ENCODE results near the gene KANK4. TPM values are rescaled to one million over a fixed set of nuclear protein-coding genes. Genes with fewer than 3 reads are reported as not detected.

Gene KANK4
- total RNA-seq, 6 donors from 2014 or later, result 0.63 to 9.8 (median 3.7) TPM

GRCh38 chr1:62356257-62356835 lies 37.1 kb upstream of the KANK4 start:
- WGBS, 2 donors, result 77 to 85% methylated on average over 1 of the region's 1 CpG
- no peaks in the 10 kb centered on the region for H3K9me3 ChIP-seq
- no peaks in the 10 kb centered on the region for H3K27me3 ChIP-seq
- H3K4me3 ChIP-seq, result no peak overlapping the region
- DNase-seq, result peak in 1 of 2 donors; percentile 53
- H3K4me1 ChIP-seq, result peaks cover 0 to 8% (median 0%) of the 10 kb centered on the region in 4 donors
- ATAC-seq (ENCODE audit: low FRiP score in 2 of 2), result peak; percentile 61 to 68
- H3K27ac ChIP-seq, result no peak overlapping the region
- TF ChIP-seq POLR2AphosphoS5 (IDR thresholded peaks at IDR 0.05) (peak in 1 of 2 donors; percentile 11), POLR2A (IDR thresholded peaks at IDR 0.05) (no peak), EP300 (IDR thresholded peaks at IDR 0.05) (no peak)
- TF ChIP-seq, protein P1, sequence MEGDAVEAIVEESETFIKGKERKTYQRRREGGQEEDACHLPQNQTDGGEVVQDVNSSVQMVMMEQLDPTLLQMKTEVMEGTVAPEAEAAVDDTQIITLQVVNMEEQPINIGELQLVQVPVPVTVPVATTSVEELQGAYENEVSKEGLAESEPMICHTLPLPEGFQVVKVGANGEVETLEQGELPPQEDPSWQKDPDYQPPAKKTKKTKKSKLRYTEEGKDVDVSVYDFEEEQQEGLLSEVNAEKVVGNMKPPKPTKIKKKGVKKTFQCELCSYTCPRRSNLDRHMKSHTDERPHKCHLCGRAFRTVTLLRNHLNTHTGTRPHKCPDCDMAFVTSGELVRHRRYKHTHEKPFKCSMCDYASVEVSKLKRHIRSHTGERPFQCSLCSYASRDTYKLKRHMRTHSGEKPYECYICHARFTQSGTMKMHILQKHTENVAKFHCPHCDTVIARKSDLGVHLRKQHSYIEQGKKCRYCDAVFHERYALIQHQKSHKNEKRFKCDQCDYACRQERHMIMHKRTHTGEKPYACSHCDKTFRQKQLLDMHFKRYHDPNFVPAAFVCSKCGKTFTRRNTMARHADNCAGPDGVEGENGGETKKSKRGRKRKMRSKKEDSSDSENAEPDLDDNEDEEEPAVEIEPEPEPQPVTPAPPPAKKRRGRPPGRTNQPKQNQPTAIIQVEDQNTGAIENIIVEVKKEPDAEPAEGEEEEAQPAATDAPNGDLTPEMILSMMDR (IDR thresholded peaks at IDR 0.05), result no peak
- H3K36me3 ChIP-seq, result no peaks in the 10 kb centered on the region

GRCh38 chr1:62355095-62355494 lies 35.9 kb upstream of the KANK4 start:
- no peaks in the 10 kb centered on the region for H3K9me3 ChIP-seq
- WGBS, 2 donors, result 87 to 92% methylated on average over 6 to 8 of the region's 8 CpGs
- TF ChIP-seq, protein P1 (IDR thresholded peaks at IDR 0.05), result no peak
- TF ChIP-seq EP300 (IDR thresholded peaks at IDR 0.05) (no peak), POLR2AphosphoS5 (IDR thresholded peaks at IDR 0.05) (no peak)
- H3K4me3 ChIP-seq, result no peak overlapping the region
- DNase-seq (peak in 1 of 2 donors; percentile 39), ATAC-seq (ENCODE audit: low FRiP score in 2 of 2) (peak in 1 of 2 donors; percentile 18)
- no peaks in the 10 kb centered on the region for H3K36me3 ChIP-seq
- H3K27ac ChIP-seq, result no peak overlapping the region
- peaks cover 0 to 8% (median 0%) of the 10 kb centered on the region in 4 donors for H3K4me1 ChIP-seq
- H3K27me3 ChIP-seq, result no peaks in the 10 kb centered on the region

- no peaks in the 10 kb centered on the region for H3K36me3 ChIP-seq
- ATAC-seq (ENCODE audit: low FRiP score in 2 of 2) (no peak), DNase-seq (no peak)
- H3K27me3 ChIP-seq, result no peaks in the 10 kb centered on the region
- TF ChIP-seq POLR2A (IDR thresholded peaks at IDR 0.05) (no peak), EP300 (IDR thresholded peaks at IDR 0.05) (no peak), POLR2AphosphoS5 (IDR thresholded peaks at IDR 0.05) (no peak)
- TF ChIP-seq, protein P1 (IDR thresholded peaks at IDR 0.05), result no peak
- peaks cover 0 to 8% (median 0%) of the 10 kb centered on the region in 4 donors for H3K4me1 ChIP-seq
- no peak overlapping the region for H3K4me3 ChIP-seq
- 56 to 70% methylated on average over 3 of the region's 3 CpGs for WGBS, 2 donors
- H3K9me3 ChIP-seq, result no peaks in the 10 kb centered on the region
- no peak overlapping the region for H3K27ac ChIP-seq
These were observed 34.6 kb upstream of the KANK4 start for GRCh38 chr1:62353853-62354252.

GRCh38 chr1:62352387-62352786 lies 33.2 kb upstream of the KANK4 start:
- DNase-seq (peak in 1 of 2 donors; percentile 67), ATAC-seq (ENCODE audit: low FRiP score in 2 of 2) (peak; percentile 34 to 67)
- Histone ChIP-seq H3K4me3 (no peak overlapping the region), H3K9me3 (no peaks in the 10 kb centered on the region), H3K36me3 (no peaks in the 10 kb centered on the region), H3K4me1 (peaks cover 0 to 8% (median 0%) of the 10 kb centered on the region in 4 donors), H3K27ac (peak overlapping the region in 2 of 4 donors; percentile 33 to 55), H3K27me3 (no peaks in the 10 kb centered on the region)
- WGBS, 2 donors, result 63 to 68% methylated on average over 3 to 4 of the region's 4 CpGs
- no peak for TF ChIP-seq EP300 (IDR thresholded peaks at IDR 0.05)
- TF ChIP-seq POLR2AphosphoS5 (IDR thresholded peaks at IDR 0.05), result no peak
- no peak for TF ChIP-seq POLR2A (IDR thresholded peaks at IDR 0.05)
- TF ChIP-seq, protein P1 (IDR thresholded peaks at IDR 0.05), result no peak
